ENCODE measurements around the gene GABRB1. TPM values are rescaled to one million over a fixed set of nuclear protein-coding genes. Genes with fewer than 3 reads are reported as not detected.

Gene GABRB1
- total and polyA plus RNA-seq, 2 donors (not counting 1 experiment from before 2014, with no cell fraction given), result not detected

GRCh38 chr4:47213971-47214370 is 182.6 kb downstream of the GABRB1 start:
- ATAC-seq (ENCODE audit: low read depth) (no peak), DNase-seq (no peak)
- H3K27me3 ChIP-seq (replicated peaks in 1 of 4; ENCODE audit: control extremely low read depth in 1 of 4, control insufficient read depth in 3 of 4, insufficient read depth in 4 of 4, low read length in 3 of 4), result no peaks in the 10 kb centered on the region
- no peak overlapping the region for H3K4me3 ChIP-seq (ENCODE audit: control extremely low read depth in 1 of 5, extremely low read depth in 1 of 5, insufficient read depth in 1 of 5, low read depth in 2 of 5, low read length in 4 of 5)
- no peak overlapping the region for H3K9ac ChIP-seq (ENCODE audit: low read length)
- H3K79me2 ChIP-seq (ENCODE audit: control insufficient read depth, insufficient read depth, low read length), result no peaks in the 10 kb centered on the region
- TF ChIP-seq CTCF (IDR thresholded peaks at IDR 0.05), result no peak
- no peak for TF ChIP-seq EZH2 (IDR thresholded peaks at IDR 0.05; ENCODE audit: borderline replicate concordance, insufficient read depth, low read depth, low read length, poor library complexity, severe bottlenecking)
- H4K20me1 ChIP-seq (ENCODE audit: control insufficient read depth, insufficient read depth, low read length, poor library complexity, severe bottlenecking), result no peaks in the 10 kb centered on the region
- POLR2A ChIA-PET, result no interaction called here
- Mint-ChIP-seq H3K27me3 (no peaks in the 10 kb centered on the region), H3K27ac (no peak overlapping the region), H3K4me1 (no peaks in the 10 kb centered on the region), H3K4me3 (no peak overlapping the region), H3K9me3 (ENCODE audit: insufficient read depth) (no peaks in the 10 kb centered on the region)
- intact Hi-C loops (cut with micrococcal nuclease), result no loop called here
- CTCF ChIA-PET, result no interaction called here
- H3K27ac ChIP-seq (ENCODE audit: low read length in 2 of 2), result no peak overlapping the region
- H3K36me3 ChIP-seq (replicated peaks in 1 of 2; ENCODE audit: control extremely low read depth in 1 of 2, control insufficient read depth in 1 of 2, extremely low read depth in 1 of 2, insufficient read depth in 2 of 2, low read length in 1 of 2), result no peaks in the 10 kb centered on the region
- 29% methylated on average over 1 of the region's 3 CpGs for WGBS (ENCODE audit: insufficient coverage)
- no peaks in the 10 kb centered on the region for H3K9me3 ChIP-seq (ENCODE audit: control extremely low read depth in 1 of 3, control insufficient read depth in 2 of 3, insufficient read depth in 1 of 3, low read length in 2 of 3)
- no peak overlapping the region for H3K4me2 ChIP-seq (replicated peaks; ENCODE audit: low read depth, low read length, poor library complexity, severe bottlenecking)
- no peak overlapping the region for H2AFZ ChIP-seq (ENCODE audit: insufficient read depth, low read depth, low read length, poor library complexity, severe bottlenecking)
- H3K4me1 ChIP-seq (ENCODE audit: control insufficient read depth in 2 of 2, insufficient read depth in 2 of 2, low read length in 2 of 2), result no peaks in the 10 kb centered on the region

- Histone ChIP-seq H3K9ac (ENCODE audit: low read length) (no peak overlapping the region), H3K27ac (ENCODE audit: low read length in 2 of 2) (no peak overlapping the region), H2AFZ (ENCODE audit: insufficient read depth, low read depth, low read length, poor library complexity, severe bottlenecking) (no peak overlapping the region), H3K4me1 (ENCODE audit: control insufficient read depth in 2 of 2, insufficient read depth in 2 of 2, low read length in 2 of 2) (no peaks in the 10 kb centered on the region), H3K27me3 (replicated peaks in 1 of 4; ENCODE audit: control extremely low read depth in 1 of 4, control insufficient read depth in 3 of 4, insufficient read depth in 4 of 4, low read length in 3 of 4) (no peaks in the 10 kb centered on the region), H3K4me3 (ENCODE audit: control extremely low read depth in 1 of 5, extremely low read depth in 1 of 5, insufficient read depth in 1 of 5, low read depth in 2 of 5, low read length in 4 of 5) (no peak overlapping the region), H4K20me1 (ENCODE audit: control insufficient read depth, insufficient read depth, low read length, poor library complexity, severe bottlenecking) (no peaks in the 10 kb centered on the region), H3K36me3 (replicated peaks in 1 of 2; ENCODE audit: control extremely low read depth in 1 of 2, control insufficient read depth in 1 of 2, extremely low read depth in 1 of 2, insufficient read depth in 2 of 2, low read length in 1 of 2) (no peaks in the 10 kb centered on the region), H3K79me2 (ENCODE audit: control insufficient read depth, insufficient read depth, low read length) (no peaks in the 10 kb centered on the region), H3K9me3 (ENCODE audit: control extremely low read depth in 1 of 3, control insufficient read depth in 2 of 3, insufficient read depth in 1 of 3, low read length in 2 of 3) (no peaks in the 10 kb centered on the region), H3K4me2 (replicated peaks; ENCODE audit: low read depth, low read length, poor library complexity, severe bottlenecking) (no peak overlapping the region)
- DNase-seq (no peak), ATAC-seq (ENCODE audit: low read depth) (no peak)
- H3K4me1 Mint-ChIP-seq, result no peaks in the 10 kb centered on the region
- no CpG with 5 or more reads among the region's 1 CpG for WGBS (ENCODE audit: insufficient coverage)
- ChIA-PET CTCF (no interaction called here), POLR2A (no interaction called here)
- no peak overlapping the region for H3K4me3 Mint-ChIP-seq
- TF ChIP-seq EZH2 (IDR thresholded peaks at IDR 0.05; ENCODE audit: borderline replicate concordance, insufficient read depth, low read depth, low read length, poor library complexity, severe bottlenecking) (no peak), CTCF (IDR thresholded peaks at IDR 0.05) (no peak)
- intact Hi-C loops (cut with micrococcal nuclease), result no loop called here
- no peaks in the 10 kb centered on the region for H3K27me3 Mint-ChIP-seq
- no peak overlapping the region for H3K27ac Mint-ChIP-seq
- H3K9me3 Mint-ChIP-seq (ENCODE audit: insufficient read depth), result no peaks in the 10 kb centered on the region
Observed at GRCh38 chr4:47215759-47216158, 184.4 kb downstream of the GABRB1 start.

Measured in B cell (primary cell).